GM18858 (cell line): Measurements from ENCODE around the gene CD2.

ENCODE experiments used
- ATAC-seq: cut with Tn5 transposase; IDR thresholded peaks from one replicate; pipeline ENCODE4 v1.9.1; 2021; ENCODE audit not compliant: unreplicated experiment

The CD2 gene

DNA sequence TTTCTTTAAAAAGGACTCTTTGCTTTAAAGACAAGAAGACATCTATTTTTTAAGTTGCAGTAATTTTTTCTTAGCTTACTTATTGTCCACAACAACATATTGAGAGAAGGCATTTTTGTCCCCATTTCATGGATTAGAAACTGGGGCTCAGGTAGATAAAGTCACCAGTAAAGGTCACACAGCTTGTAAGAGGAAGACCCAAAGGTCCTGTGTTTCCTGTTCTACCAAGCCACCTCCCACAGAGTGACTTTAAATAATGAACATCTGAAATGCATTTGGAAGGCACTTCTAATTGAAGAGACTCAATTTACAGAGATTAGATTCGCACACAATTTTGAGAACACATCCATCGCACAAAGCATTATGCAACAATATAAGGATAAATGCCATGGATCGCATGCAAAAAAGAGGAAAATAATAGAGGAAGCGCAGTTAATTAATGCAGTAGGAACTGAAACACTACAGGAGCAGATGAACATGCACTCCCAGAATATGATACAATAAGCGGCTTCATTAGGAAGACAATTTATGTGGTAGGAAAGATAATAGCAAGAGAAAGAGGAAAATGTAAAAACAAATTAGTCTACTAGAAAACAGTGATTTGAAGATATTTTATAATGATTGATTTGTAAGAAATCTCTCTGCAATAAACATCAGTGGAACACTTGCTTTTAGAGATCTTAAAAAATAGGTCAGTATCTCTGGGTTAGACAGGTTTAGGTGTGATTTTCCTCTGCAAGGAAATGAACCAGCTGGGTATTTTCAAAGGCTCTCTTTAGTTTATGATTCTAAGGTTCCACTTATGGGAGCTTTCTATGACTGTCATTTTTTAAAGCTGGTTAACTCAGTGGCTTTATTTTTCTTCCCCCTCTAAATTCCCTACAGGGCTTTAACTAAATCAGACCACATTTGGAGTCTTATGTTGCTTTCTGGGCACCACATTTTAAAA, 27.1 kb upstream of the CD2 start:
- no peak for ATAC-seq

DNA sequence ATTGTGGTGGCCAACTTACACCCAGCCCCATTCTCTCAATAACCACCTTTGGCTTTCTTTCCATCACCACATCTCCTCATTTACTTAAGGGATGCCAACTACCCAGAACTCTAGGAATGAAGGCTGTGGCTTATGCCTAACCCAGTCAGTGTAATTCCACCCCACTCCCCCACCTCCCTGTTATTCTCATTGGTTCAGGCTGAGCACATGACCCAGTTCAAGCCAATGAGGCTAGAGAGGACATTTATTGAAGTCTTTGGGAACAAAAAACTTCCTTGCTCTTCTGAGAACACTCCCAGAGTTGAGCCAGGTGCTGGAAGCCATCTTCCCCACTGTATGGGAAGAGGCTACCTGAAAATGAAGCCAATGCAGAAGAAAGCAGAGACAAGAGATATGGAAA, 22.8 kb upstream of the CD2 start:
- ATAC-seq: no peak

DNA sequence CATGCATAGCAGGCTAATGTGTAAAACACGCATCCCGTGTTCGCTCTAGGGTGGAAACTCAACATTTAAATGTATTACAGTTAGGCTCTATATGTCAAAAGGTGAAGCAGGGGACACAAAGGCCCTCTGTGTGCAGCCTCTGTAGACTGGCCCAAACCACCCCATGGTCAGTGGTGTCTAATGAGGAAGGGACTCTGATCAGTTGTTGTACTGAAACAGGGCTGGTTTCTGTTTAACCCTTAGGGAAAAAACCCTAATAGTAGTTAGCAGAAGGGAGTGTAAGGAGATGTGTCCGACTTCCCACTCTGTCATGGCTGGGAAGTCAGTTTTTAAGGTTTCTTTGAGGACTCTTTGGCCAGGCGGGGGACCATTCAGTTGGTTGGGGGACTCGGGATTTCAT, 21.5 kb upstream of the CD2 start:
- no peak for ATAC-seq

DNA sequence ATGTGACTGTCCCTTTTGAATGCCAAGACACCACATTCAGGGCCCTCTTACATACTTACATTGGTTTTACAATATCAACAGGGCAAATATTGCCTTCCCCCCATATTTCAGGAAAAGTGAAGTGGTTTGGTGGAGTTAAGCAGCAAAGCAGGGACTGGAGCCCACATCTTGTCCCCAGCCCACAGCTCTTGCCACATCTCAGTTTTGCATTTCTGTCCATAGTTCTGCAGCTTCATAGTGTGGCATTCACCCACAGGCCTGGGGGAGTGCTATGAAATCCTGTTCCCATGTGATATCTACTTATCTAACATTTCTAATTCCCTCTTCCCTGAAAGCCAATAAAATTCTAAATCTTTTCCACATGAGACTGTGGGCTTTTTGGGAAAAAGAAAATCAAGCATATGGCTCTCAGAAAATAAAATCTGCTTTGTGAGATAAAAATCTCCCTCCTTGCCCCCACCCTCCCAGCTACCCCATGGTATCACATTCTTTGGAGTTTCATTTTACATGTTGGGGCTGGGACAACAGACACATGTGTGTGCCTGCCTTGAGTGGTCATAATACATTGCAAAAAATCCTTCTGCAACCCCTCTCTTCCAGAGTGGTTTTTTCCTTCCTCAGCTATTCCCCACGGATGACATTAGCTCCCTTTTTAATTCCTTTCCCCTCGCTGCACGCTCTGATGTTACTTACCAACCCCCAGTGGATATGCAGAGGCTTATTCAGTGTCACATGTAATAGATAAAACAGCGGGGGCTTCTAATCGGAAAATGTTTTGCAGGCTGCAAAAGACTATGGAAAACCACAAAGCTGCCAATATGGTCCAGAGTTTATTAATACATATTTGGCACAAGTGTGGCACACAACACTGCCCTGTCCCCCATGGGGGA, 20.5 kb upstream of the CD2 start:
- no peak for ATAC-seq

DNA sequence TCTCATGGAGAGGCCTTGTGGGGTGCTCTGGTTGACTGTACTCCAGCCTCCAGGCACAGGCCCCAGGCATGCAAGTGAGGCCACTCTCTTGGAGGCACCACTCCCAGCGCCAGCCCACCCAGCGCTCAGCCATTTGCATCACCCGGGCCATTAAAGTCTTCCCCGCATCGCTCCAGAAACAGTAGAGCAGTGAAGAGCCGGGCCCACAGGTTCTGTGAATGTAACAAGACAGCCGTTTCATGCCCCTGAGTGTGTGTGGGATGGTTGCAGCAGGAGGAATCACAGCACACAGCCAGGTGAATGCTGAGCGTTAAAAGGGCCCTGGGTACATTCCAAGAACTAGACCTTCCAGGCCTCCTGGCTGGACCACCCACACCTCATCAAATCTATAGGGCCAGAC, 19.0 kb upstream of the CD2 start:
- ATAC-seq: no peak

DNA sequence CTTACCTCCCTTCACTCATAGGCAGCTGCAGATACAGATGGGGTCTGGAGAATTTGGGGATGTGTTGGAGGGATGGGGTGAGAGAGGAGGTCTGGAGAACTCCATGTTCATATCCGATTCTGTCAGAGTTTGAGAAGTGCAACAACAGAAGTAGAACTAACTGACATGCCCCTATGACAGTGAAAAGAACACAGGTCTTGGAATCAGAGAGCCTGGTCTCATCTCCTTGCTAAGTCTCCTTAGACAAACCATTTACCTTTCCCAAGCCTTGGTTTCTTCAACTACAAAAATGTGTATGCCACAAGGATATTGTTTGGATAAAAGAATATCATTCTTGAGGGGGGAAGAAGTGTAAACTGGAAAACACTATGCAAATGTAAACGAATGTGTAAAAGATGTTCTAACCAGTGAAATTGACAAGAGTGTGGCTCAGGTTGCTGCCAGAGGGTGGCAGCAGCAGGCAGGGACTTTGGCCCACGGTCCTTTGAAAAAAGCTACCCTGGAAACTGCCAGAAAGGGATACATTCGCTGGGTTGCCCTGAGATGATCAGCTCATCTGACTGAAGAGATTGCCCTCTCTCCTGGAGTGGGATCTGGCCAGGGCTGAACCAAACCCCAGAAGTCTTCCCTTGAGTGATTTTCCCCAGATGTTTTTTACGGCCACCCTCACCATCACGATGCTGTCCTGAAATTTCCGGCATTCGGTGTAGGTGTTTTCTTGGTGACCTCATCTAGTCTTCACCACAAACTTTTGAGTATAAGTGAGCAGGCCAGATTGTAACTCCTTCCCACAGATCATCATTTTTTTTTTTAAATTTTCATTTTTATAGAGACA, 17.0 kb upstream of the CD2 start:
- peak; percentile 36 for ATAC-seq

DNA sequence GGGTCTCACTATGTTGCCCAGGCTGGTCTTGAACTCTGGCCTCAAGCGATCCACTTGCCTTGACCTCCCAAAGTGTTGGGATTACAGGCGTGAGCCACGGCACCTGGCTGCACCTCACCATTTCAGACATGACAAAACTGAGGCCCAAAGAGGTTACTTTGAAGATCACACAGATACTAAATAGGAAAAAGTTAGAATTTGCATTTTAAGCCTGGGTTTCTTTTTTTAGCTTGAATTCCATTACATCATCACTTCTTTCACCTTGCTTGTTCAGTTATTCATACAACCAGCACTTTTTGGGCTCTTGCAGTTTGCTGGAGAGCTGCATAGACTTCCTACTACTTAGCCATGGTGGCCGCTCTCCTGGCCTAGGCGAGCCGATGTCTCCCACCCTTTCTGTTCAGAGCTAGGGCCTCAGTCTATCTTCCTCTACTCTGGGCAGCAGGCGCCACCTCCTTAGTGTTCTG, 16.3 kb upstream of the CD2 start:
- peak; percentile 20 for ATAC-seq

DNA sequence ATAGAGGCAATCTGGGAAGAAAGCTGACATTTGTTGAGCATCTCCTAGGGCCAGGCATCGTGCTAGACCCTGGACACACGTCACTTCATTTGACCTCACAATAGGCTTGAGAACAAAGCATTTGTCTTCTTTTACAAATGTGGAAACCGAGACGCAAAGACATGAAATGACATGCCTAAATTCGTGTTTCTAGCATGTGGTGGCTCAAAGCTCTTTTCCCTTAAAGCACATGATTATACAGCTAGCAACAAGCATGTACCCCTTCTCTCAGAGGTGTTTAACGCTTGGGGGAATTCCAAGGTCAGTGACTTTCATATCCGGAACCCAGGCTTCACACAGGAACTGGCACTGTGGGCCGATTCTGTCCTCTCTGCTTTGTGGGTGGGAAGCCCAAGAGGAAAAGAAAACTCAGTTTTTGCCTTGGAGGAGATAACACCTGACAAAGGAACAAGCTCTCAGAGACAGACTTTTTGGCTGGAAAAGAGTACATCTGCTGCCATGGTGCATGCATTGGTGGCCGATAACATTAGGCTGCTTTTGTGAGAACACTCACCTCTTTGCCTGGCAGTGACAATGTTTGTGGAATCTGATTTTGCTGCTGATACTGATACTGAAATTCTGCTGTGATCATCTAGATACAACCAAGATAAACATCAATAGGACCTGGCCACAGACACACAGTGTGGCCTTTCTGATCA, 15.4 kb upstream of the CD2 start:
- ATAC-seq: peak; percentile 60

DNA sequence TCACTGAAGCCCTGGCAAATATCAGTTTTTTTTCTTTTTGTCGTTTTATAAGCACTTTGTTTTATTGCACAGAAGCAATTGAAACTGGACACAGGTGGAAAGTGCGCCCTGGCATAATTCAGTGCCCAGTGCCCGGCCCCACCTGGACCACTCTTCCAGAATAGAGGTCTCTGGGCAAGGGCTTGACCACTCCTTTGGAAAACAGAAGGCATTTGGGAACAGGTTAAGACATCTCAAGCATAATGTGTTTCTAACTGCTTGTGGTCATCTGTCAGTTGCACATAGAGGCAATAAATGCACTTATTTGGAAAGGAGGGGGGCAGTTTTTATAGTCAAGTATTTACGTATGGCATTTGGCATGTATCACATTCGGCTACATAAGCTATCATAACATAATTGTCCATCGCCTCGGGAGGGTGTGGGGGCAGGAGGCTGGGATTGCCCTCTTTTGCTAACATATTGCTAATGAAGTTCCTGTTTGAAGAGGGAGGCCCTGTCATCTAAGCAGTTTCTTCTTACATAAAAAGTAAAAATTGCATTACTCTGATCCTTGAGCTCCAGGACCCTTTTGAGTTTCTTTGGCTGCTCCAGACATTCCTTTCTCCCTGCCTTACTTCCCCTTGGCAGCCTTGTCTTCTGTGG, 14.7 kb upstream of the CD2 start:
- no peak for ATAC-seq

DNA sequence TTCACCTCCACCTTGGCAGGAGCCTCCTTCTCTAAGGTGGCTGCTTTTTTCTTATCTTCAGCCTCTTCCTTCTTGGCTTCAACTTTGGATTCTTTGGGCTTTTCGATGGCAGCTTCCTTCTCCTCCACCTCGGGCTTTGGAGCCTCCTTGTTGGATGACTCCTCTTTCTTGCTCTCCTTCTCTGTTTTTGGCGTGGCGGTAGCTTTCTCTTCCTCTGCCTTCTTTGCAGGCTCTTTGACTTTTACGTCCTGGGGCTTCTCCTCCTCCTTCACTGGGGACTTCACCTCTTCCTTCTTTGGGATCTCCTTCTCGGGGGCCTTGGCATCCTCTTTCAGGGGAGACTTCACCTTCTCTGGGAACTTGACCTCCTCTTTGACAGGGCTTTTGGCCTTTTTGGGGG, 13.9 kb upstream of the CD2 start:
- ATAC-seq: no peak

DNA sequence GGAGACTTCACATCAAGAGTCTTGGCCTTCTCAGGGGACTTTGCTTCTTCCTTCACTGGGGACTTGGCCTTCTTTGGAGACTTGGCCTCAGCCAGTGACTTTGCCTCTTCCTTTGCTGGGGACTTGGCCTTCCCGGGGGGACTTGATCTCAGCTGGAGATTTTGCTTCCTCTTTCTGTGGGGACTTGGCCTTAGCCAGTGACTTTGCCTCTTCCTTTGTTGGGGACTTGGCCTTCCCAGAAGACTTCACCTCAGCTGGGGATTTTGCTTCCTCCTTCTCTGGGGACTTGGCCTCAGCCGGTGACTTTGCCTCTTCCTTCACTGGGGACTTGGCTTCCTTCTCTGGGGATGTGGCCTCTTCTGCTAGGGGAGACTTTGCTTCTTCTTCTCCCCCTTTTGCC, 13.5 kb upstream of the CD2 start:
- no peak for ATAC-seq

DNA sequence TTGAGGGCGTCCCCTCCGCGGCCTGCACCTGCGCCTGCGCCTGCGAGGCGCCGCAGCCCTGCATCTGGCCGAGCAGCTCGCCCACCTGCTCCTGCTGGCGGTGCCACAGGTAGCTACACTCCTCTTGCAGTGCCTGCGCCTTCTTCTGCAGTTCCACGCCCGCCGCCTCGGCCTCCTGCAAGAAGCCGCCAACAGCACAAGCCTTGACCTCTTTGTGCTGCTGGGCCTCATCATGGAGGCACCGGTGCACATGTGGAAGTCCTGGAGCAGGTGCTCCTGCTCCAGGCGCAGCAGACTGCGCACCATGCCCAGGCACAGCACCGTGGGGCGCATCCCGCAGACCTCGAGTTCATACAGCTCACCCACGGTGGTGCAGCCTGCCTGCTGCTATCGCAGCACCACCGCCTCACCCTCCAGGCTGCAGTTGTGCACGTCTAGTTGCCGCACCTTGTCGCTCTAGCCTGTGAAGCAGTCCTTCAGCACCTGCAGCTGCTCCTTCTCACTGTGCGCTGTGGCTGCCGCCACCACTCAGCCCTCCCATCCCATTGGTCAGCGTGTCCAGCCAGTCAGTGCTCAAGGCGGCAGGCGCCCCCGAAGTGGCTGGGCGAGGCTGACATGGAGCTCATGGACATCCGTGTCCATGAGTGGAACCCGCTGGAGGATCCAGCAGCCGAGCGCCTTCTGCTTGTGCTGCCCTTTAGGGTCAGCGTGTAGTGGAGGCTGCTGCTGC, 12.2 kb upstream of the CD2 start:
- no peak for ATAC-seq

DNA sequence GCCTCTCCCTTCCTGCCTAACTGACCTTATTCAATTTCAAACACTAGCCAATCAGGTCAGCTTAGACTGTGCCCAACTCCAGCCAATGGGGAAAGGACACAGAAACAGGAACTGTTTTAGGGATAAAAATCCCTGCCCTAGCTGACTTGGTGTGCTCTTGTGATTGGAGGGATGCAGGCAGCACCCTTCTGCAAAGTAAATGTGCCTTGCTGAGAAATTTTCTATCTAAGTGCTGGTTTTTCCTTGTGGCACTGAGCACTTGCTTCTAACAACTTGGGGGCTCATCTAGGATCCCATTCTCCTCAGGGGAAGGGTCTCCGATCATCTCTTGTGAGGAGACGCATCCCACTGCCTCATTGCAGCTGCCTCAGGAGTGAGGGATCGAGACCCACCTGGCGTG, 10.7 kb upstream of the CD2 start:
- no peak for ATAC-seq

DNA sequence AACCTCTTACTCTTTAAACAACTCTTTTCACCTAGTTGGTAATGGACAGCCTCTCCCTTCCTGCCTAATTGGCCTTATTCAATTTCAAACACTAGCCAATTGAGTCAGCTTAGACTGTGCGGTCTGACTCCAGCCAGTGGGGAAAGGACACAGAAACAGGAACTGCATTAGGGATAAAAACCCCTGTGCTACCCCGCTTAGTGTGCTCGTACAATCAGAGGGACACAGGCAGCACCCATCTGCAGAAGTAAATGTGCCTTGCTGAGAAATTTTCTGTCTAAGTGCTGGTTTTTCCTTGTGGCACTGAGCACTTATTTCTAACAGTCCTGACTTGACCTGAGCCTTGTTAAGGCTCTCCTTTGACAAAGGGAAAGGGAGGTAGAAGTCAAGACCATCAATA, 6.0 kb upstream of the CD2 start:
- no peak for ATAC-seq

DNA sequence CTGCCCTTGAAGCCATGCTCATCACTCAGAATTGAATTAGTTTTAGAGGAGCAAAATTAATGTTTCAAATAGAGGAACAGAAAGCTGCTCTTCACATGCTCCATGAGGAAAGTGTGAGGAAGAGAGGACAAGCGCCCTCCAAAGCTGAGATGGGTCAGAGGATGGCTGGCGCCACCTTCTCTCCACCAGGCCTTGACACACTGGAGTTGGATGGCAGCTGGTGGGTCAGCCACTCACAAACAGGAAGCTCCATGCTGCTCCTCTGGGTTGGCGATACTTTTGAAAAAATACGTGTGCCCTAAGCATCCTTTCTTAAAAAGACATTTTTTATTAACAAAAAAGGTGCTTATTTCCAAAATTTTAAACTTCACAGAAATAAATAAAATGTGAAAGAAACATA, 3.1 kb upstream of the CD2 start:
- ATAC-seq: no peak

DNA sequence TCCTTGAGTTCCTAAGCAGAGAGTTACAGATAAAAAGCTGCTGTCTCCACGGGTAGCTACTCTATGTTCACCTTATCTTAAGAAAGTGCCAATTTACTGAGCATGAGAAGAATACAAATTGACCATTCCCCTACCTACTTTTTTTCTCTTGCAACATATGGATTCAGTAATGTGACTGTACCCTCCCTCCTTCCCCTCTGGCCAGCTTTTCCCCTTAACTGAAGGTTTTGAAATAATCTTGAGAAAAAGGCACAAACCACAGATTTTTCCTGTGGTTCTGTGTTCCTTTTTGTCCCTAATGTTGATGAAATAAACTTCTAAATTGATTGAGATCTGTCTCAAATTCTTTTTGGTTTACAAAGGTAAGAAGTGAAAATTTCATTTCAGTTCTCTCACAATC, 2.6 kb upstream of the CD2 start:
- no peak for ATAC-seq

DNA sequence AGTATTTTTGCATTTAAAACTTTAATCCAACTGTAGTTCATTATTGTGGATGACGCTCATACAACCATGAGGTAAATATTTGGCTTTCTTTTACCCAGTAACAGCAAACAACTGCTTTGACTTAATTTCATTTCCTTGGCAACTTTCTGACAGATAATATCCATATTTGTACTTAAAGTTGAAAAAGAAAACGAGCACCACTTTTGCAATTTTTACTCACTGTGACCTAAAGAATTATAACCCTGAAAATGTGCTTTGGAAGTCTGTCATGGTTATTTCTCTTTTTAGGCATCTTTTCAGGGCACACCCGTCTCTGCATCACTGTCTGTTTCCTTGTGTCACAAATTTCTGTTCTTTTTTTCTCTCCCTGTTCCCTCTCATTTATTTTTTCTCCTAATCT, 918 bp upstream of the CD2 start:
- no peak for ATAC-seq

DNA sequence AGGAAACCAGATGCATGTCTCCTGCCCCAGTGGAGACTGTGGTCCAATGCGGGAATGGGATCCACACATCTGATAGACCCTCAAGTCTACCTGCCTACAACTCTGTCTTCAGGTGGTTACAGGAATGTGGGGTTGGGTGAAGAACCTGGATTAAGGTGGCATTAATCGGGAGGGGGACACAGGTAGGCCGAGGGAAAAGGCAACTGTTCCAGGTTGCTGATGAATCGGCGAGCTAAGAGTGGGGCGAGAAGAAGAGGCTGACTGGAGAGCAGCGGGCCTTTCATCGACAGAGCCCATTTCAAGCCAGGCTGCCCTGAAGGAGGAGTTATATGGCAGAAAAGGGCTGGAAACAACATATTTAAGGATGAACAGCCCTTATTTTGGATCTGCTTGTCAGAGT, 836 bp downstream of the CD2 start:
- no peak for ATAC-seq

DNA sequence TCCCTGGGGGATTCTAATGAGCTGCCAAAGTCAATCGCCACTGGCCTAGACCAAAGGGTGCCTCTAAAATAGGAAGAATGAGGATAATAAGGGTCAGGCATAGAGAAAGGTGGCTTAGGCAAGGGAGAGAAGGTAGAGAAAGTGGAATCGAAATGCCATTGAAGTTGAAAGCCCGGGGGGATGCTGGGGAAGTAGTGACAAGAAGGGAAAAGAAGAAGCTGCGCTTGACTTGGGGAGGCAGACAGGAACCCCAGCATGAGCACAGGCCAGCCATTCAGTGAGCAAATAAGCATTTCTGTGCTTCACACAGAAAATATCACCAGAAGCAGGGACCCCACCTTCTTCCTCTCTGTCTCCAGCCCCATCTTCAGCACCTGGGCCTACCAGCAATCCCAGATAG, 1.5 kb downstream of the CD2 start:
- no peak for ATAC-seq
